ENCODE results near the gene ELOVL6. TPM values are rescaled to one million over a fixed set of nuclear protein-coding genes. Genes with fewer than 3 reads are reported as not detected.

ELOVL6 gene
- total and polyA plus RNA-seq, 9 of the 15 experiments (the other 6 are each of a cell fraction or from before 2014, with no cell fraction given), result 18.3 to 82.6 (median 46.0) TPM

- no peak for TF ChIP-seq REST (IDR thresholded peaks at IDR 0.05; ENCODE audit: borderline replicate concordance)
- no peak for TF ChIP-seq REST (CRISPR knock-in tag; IDR thresholded peaks at IDR 0.05; ENCODE audit: low read depth)
- no peak for TF ChIP-seq EWSR1 (IDR thresholded peaks at IDR 0.05; ENCODE audit: borderline replicate concordance, low read depth, partially characterized antibody)
- TF ChIP-seq MEF2A (IDR thresholded peaks at IDR 0.05; ENCODE audit: control insufficient read depth, low read depth, low read length), result no peak
- no peak for TF ChIP-seq FOXJ2 (tag; IDR thresholded peaks at IDR 0.05)
- TF ChIP-seq NR2F6 (CRISPR knock-in tag; IDR thresholded peaks at IDR 0.05), result no peak
- no peak for TF ChIP-seq ILF3 (IDR thresholded peaks at IDR 0.05; ENCODE audit: borderline replicate concordance)
- peak; percentile 67 for TF ChIP-seq FOXM1 (IDR thresholded peaks at IDR 0.05; ENCODE audit: low read depth)
- TF ChIP-seq FOXM1 (CRISPR knock-in tag; IDR thresholded peaks at IDR 0.05; ENCODE audit: low read depth), result no peak
- TF ChIP-seq MAFG (tag; conservative IDR thresholded peaks at IDR 0.05), result peak; percentile 30; the same call in 1 of the 2 replicates
- no peak for TF ChIP-seq DNMT1 (IDR thresholded peaks at IDR 0.05)
- peak; percentile 59; the same call in 1 of the 2 replicates for TF ChIP-seq CBFA2T3 (IDR thresholded peaks at IDR 0.05)
- no peak for TF ChIP-seq MAFF (IDR thresholded peaks at IDR 0.05; ENCODE audit: low read length)
- no peak for TF ChIP-seq ETV1 (tag; conservative IDR thresholded peaks at IDR 0.05; ENCODE audit: low read depth)
- no peak for TF ChIP-seq NELFE (IDR thresholded peaks at IDR 0.05; ENCODE audit: insufficient read depth, insufficient read length)
- peak; percentile 49; the same call in 1 of the 2 replicates for TF ChIP-seq ZNF592 (IDR thresholded peaks at IDR 0.05)
- TF ChIP-seq RBM25 (IDR thresholded peaks at IDR 0.05; ENCODE audit: low read depth, low read length, severe bottlenecking), result peak; percentile 71
- TF ChIP-seq KHSRP (IDR thresholded peaks at IDR 0.05), result no peak
Observed at GRCh38 chr4:110200689-110201088, 2.3 kb upstream of the ELOVL6 start (continued).
